HG03095 (cell line): Measurements from ENCODE around the gene ASB11.

Experiments used
- ATAC-seq: cut with Tn5 transposase; IDR thresholded peaks from one replicate; pipeline ENCODE4 v1.9.1; 2021; ENCODE audit warnings: moderate library complexity; ENCODE audit not compliant: unreplicated experiment

Gene ASB11, protein sequence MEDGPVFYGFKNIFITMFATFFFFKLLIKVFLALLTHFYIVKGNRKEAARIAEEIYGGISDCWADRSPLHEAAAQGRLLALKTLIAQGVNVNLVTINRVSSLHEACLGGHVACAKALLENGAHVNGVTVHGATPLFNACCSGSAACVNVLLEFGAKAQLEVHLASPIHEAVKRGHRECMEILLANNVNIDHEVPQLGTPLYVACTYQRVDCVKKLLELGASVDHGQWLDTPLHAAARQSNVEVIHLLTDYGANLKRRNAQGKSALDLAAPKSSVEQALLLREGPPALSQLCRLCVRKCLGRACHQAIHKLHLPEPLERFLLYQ

GRCh38 chrX:15315509-15315908 lies at the start of gene ASB11:
Gene ASB11, minus strand, starts transcription at chrX:15315640. Its CDS starts 35 bp downstream, at chrX:15315605.
- no peak for ATAC-seq

DNA sequence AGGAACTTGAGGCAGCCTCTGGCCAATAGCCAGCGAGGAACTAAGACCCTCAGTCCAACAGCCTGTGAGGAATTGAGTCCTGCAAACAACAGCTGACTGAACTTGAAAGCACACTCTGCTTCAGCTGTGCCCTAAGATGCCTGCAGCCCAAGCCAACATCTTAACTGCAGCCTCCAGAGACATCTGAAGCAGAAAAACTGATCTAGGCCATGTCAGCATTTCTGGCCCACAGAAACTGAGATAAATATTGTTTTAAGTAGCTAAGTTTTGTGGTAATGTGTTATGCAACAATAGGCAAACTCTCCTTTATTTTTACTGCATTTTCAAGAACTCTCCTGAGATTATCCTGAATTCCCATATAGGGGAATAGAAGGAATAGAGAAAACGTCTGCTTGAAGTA lies 44.3 kb upstream of the ASB11 start:
- ATAC-seq, result no peak

DNA sequence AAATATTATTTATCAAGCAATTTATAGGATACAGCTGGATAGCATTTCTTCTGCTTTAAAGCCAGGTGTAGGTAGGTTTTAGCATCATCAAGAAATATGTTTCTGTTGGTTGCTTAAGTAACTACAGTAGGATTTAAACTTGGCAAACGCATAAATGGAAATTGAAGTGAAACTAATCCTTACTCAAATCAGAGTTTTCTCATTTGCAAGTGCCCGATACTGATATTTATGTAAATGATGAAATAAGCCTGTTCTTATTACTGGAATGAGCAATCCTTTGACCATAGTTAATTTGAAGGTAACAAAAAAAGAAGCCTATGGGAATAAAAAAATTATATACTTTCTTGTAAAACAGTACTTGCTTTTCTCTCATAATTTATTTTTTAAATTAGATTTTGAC lies 43.1 kb upstream of the ASB11 start:
- no peak for ATAC-seq

- no peak for ATAC-seq
These were observed 41.0 kb upstream of the ASB11 start for GRCh38 chrX:15356444-15356843.

- ATAC-seq, result no peak
These were observed 35.0 kb upstream of the ASB11 start for GRCh38 chrX:15350329-15350996.

DNA sequence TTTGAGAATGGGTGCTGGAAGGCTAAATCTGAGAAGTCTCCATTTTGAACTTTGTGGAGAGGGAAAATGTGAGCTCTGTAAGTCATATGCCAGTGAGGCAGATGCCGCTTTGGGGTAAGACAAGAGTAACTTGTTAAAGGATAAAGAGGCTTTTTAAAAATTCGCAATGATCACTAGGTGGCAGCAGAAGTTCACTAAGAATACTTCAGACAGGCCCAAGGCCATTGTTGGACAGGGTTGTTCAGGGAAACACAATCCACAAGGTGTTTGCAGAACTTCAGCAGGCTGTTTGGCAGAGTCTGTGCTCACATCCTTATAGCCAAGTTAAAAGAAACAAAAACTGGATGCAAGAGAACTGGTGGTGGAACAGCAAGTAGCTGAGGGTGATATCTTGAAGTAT lies 33.6 kb upstream of the ASB11 start:
- ATAC-seq, result no peak

GRCh38 chrX:15345976-15346375 lies 30.5 kb upstream of the ASB11 start:
- no peak for ATAC-seq

DNA sequence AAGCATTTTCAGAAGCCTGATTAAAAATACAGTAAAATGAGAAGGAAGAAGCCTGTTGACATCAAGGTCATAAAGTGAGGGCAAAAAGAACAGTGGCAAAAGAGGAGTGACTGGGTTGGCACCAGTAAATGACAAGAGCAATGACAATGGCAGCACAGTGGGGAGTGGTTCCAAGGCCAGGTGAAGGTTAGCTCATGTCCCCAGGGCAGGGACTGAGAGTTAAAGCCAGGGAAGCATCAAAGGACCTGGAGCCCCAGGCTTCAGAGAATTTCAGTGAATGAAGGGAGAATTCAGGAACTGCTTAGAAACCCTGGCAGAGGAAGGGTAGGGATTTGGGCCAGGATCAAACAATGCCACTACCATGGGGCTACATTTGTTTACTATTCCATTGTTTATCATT lies 28.7 kb upstream of the ASB11 start:
- no peak for ATAC-seq

DNA sequence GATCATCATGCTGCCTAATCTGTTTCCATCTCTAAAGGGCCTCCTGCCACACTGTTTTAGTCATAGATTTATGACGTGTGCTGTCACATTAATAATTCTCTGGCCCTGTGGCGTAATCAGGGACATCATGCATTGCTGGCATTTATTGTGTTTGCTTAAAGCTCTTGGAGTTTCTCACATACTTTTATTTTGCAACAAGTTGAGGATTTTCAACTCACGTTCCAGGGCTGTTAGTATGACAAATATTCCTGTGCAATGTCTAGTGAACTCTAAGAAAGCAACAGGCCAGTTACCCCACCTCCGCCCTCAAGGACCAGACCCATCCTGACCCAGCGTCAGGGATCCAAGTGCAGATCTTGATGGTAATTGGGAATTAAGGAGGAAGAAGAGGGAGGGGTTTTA lies 27.6 kb upstream of the ASB11 start:
- ATAC-seq, result no peak

DNA sequence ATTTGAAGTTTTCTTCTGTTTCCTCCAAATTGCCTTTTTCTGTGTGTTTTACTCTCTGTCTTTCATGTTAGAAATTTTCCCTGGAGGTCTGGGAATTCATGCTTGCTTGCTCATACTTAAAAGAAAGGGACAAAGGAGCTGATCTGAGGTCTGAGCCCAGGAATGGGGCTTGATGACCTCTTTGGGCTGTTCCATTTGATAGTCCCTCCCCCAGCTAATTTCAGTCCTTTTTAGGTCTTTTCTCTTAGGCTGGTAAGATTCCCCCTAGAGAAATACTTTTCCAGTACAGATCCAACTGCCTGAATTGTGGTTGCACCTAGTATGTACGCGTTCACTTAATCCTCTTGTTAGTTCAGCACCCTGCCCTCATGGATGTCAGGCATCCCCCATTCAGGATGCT lies 25.4 kb upstream of the ASB11 start:
- ATAC-seq, result no peak

DNA sequence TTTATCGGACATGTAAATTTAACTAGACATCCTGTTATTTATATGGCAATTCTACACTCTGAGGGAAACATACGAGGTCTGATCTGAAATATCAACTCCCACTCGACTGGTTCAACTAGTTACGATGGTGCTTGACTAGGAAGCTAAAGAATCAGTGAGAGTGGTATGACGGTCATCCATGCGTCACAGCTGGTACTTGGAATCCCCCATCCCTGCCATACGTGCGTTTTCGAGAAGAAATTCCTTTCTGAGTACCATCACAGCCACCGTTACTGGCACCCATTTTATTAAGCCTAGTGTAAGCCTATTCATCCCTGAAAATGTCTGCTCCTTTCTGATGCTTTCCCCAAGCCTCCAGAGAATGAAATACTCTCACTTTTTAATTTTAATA lies 20.6 kb upstream of the ASB11 start:
- ATAC-seq, result no peak

DNA sequence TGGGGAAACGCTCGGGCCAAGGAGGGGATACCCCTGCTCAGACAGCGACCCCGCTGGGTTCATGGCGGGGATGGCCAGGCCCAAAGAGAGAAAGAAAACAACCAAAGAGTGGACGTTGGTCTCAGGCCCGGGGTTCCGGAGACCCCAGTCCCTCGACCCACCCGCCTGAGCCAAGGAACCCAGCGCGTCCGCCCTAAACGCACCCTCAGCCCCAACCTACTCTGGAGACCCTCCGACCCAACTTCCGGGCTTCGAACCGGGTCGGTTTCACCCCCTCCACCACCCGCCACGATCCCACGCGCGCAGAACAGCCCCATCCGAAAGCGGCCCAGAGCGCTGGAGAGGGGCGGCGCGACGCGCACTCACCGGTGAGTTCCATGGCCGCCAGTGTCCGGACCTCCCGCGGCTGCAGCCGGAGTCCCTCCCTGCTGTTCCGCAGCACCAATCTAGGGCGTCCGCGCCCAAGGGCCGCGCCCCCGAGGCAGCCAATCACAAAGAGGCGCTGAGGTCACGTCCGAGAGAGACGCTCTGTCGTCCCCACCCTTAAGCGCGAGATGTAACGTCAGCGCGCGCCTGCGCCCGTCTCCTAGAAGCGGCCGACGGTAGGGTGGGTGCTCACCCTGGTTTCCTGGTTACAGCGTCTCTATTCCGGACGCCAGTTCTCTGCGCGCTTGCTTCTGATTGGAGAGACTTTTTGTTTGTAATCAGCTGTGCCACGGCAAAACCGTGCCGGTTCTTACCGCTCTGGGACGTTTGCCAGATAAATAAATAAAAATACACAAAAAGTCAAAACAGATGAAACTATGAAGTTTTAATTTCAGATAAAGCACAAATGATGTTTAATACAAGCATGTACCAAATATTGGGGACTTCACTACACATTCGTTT lies 19.9 kb upstream of the ASB11 start, which contains the start of gene PIGA:
Gene PIGA (minus strand): TSS at position 389 of the 888 bp plus-strand sequence. CDS start 3,593 bp downstream, outside the sequence.
- ATAC-seq, result peak; percentile 99

DNA sequence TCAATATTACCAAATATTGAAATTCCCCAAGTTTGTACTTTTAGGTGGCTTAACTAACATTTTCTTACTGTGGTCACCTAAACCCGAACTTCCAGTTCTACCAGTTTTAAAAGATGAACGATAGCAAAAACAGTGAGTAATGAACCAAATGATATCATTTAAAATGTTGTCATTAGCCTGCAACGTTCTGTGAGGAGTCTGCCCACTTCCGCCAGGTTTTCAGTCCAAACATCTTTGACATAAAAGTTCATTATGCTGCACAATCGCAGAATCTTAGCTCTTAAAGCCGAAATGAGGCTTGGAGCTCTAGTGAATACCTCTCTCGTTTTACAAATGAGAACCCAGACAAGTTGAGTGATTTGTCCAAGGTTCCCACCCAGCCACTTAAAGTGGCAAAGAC lies 19.1 kb upstream of the ASB11 start:
- no peak for ATAC-seq

GRCh38 chrX:15328821-15329220 lies 13.4 kb upstream of the ASB11 start:
- ATAC-seq, result no peak

DNA sequence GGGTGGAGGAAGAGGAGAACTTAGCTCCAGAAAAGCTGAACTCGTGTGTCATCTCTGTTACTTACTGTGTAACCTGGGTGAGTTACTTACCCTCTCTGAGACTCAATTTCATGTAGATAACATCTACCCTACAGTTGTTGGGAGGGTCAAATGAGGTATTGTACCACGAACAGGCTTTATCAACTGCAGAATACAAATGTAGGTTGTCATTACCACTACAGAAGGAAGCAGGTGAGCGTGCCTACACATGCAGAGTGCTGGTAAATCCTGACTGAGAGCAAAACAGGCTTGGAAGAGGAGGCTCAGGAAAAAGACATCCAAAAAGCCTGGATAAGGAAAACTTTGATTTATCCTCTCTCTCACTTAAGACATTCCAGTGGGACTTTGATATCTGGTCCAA lies 12.7 kb upstream of the ASB11 start:
- no peak for ATAC-seq

GRCh38 chrX:15322472-15322871 lies 7.0 kb upstream of the ASB11 start:
- ATAC-seq, result no peak

DNA sequence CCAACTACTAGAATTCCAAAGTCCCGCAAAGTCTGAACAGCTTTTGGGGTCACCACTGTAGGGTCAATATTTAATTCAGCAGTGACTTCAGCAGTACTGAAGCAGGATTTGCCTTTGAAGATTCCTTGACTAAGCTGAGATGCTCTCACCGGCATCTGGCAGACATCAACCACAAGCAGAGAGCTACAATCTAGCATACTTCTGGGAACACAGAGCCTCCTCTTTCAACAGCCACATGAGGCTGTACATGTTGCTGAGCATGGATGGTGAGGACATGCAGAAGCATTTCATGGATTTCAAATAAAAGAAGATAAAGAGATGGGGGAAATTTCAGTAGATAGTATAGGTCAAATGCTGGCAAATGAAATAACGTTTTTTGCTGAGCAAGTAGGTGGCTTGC lies 6.6 kb upstream of the ASB11 start:
- no peak for ATAC-seq

GRCh38 chrX:15321447-15321846 lies 6.0 kb upstream of the ASB11 start:
- ATAC-seq, result no peak

GRCh38 chrX:15320297-15320696 lies 4.9 kb upstream of the ASB11 start:
- no peak for ATAC-seq

GRCh38 chrX:15319075-15319474 lies 3.6 kb upstream of the ASB11 start:
- ATAC-seq, result no peak

GRCh38 chrX:15314472-15314871 lies 968 bp downstream of the ASB11 start:
- ATAC-seq, result no peak

GRCh38 chrX:15311119-15311518 lies 4.3 kb downstream of the ASB11 start:
- no peak for ATAC-seq
